DMS79 treated with DMSO at 0.1 percent for 48 hours (cell line): ENCODE results near the gene TGFBR1.

Experiments
- DNase-seq: peaks from one replicate; lab custom pipeline; 2025; lab: John Stamatoyannopoulos, UW

TGFBR1 gene

DNA sequence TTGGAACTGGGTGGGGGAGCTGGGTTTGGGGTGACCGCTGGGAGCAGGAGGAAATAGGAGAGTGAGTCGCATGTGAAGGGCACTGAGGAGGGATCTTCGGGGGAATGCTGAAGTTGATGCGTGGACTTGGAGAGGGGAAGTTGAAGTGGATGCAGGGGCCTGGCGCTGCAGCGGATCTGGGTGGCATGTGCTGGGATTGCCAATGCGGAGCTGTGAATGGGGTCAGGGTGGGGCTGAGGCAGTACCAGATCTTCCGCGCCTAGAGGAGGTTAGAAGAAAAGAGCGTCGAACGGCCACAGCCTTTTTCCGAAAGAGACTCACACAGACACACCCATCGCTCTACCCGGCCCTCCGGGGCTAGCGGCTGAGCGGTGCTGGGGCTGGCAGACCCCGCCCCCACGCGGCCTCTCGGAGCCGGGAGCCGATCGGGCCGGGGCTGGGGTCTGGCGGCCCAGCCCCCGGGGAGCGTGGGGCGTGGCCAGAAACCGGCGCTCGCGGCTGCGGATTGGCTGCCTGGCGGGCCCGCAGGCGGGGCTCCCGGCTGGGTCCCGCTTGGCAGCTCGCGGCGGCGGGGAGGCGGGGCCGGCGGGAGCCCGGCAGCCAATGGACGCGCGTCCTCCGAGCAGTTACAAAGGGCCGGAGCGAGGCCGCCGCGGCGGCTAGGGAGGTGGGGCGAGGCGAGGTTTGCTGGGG, at the start of gene TGFBR1:
Gene TGFBR1 (plus strand): TSS at position 655 of the 693 bp plus-strand sequence. CDS start 93 bp downstream, outside the sequence.
- DNase-seq = peak; percentile 54

DNA sequence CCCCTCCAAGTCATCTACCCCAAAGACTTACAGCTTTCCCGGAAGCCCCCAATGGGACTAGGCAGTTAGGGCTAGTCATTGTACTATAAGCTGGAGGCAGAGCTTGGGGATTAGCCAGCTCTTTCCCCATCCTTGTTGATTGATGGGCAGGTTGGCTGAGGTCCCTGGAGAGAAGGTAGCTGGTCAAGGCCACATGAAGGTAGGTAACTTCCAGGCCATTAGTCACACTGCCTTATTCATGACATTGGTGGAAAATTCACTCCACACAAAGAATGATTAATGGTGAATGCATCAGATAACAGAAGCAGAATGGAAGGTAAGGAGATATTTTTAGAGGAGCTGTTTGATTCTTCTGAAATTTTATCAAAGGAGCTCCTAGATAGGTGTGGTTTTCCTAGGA, 49.5 kb upstream of the TGFBR1 start:
- DNase-seq = no peak

- DNase-seq = no peak
Measured at GRCh38 chr9:99056186-99056585, 48.7 kb upstream of the TGFBR1 start.

DNA sequence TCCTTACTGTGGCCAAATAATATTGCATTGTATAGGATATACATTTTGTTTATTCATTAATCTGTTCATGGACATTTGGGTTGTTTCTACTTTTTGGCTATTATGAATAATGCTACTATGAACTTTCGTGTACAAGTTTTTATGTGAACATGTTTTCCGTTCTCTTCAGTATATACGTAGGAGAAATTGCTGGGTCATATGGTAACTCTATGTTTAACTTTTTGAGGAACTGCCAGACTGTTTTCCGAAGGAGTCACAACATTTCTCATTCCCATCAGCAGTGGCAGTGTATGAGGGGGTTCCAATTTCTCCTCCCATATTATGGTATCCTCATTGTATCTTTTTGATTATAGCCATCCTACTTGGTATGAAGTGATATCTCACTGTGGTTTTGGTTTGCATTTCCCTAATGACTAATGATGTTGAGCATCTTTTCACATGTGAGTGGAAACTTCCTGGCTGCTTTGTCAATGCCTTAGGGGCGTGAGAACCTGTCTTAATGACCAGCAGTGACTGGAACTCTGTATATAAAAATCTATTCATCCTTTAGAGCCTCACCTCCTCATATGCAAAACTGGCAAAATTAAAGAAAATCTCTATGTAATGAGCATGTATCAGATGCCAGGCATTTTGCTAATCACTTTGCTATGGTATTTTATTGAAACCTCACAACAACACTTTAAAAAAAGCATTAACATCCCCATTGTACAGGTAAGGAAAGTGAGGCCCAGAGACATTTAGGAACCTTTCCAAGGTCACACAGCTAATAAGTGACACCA, 47.8 kb upstream of the TGFBR1 start:
- no peak for DNase-seq

DNA sequence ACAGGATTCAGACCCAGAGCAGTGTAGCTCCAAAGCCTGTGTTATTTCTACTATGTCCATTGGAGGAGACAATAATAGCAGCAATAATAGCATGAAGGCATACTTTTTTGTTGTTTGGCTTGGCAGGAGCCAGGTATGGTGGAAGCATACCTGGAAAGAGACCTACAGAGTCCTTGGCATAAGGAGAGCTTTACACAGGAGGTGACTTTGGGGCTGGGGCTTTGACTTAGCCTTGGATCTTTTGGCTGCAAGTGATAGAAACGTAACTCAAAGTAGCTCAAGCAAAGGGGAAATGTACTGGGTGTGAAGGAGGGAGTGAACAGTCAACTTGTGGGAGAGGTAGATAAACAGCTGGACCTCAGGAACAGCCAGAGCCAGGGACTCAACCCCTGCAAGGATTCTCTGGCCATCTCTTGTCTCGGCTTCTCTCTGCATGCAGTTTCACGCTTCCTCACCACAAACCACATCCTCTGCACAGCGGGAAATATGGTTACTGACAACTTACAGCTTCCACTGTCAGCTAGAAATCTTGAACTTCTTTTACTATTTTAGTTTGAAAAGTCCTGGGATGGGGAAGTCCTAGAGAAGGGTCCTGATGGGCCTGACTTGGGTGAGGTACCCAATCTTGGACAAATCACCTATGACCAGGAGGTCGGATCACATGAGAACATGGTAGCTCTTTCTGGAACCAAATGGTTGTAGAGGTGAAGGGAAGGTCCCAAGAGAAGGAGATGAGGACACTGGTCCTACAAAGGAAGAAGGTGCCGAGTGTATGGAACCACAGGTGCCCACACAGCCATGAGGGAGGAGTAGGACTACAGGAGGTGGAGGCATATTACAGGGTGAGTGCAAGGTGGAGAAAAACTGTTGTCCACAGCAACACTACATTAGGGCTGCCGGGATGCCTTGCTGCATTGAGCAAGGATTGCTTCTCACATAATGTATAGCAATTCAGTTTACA, 47.0 kb upstream of the TGFBR1 start:
- no peak for DNase-seq

DNA sequence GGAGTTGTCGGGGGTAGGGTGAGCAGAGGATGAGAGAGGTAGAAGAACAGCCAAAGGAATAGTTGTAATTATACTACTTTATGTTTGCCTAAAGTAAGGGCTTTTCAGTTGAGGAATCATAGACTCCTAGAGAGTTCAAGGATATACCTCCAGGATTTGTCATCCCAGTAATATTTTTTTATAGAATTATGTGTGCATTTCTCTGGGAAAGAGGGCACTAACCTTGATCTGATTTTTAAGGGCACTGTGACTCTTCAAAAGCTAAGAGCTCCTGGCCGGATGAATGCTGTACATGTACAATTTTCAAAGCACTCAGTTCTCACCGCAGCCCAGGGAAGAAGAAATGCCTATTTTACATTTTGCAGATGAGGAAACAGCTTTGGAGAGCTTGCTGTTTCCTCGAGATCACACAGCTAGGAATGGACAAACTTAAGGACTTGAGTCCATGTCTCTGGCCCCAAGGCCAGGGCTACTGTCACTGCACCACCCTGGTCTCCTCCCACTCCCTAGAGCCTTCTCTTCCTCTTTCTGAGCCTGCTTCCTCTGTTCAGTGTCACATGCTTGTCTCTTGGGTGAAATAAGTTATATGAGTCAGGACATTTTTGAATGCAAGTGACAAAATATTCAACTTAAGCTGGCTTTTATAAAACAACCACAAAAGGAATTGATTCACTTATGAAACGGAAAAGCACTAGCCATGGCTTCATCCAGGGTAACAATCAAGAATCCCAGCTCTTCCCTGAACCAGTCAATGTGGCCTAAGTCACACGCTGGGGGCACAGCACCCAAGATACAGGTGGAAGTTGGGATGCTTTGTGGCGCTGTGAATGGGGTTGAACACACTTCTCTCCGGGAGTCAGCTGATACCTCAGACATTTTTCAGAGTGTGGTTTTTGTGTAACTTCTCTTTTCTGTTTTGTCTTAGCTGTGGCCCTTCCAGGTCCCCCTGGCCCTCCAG, 45.7 kb upstream of the TGFBR1 start:
- no peak for DNase-seq

DNA sequence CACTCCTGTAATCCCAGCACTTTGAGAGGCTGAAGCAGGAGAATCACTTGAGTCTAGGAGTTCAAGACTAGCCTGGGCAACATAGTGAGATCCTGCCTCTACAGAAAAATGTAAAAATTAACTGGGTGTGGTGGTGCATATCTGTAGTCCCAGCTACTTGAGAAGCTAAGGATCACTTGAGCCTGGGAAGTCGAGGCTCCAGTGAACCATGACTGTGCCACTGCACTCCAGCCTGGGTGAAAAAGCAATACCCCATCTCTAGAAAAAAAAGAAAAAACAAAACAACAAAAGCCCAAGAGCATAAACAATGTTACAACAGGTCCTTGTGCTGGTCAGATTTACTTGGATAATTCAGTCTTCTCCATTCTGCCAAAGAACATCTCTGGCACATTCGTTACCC, 44.3 kb upstream of the TGFBR1 start:
- DNase-seq = peak; percentile 25

DNA sequence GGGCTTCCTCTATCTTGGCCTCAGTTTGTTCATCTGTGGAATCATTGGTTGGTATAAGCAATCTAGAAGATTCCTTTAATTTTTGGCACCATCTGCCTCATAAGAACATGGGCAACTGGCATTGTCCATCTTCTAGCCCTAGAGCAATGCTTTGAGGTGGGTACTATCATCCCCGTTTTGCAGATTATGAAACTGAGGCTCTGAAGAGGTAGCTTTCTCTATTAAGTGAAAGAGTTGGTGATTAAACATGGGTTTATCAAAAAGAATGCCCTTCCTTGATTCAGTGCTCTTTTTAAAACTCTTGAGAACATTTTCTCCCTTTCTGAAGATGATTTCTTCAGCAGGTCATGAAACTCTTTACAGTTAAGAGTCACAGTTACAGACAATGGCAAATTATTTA, 42.4 kb upstream of the TGFBR1 start:
- no peak for DNase-seq

DNA sequence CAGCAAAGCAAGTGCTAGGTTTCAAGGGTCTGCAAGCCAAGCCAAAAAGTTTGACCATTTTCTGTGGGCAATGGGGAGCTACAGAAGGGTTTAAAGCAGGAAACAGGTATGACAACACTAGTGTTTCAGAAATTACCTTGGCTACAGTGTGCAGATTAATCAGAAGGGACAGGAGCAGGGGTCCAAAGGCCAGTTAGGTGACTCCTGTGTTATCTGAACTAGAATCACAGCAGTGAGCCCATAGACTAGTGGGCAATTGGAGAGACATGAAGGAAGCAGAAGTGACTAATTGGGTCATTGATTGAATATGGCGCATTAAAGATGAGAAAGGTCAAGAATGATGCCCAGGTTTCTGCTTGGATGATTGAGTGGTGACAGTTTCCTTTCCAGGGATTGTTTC, 41.4 kb upstream of the TGFBR1 start:
- DNase-seq = no peak

GRCh38 chr9:99066571-99066970, 38.3 kb upstream of the TGFBR1 start:
- no peak for DNase-seq

- DNase-seq = no peak
Measured at GRCh38 chr9:99069075-99069474, 35.8 kb upstream of the TGFBR1 start.

DNA sequence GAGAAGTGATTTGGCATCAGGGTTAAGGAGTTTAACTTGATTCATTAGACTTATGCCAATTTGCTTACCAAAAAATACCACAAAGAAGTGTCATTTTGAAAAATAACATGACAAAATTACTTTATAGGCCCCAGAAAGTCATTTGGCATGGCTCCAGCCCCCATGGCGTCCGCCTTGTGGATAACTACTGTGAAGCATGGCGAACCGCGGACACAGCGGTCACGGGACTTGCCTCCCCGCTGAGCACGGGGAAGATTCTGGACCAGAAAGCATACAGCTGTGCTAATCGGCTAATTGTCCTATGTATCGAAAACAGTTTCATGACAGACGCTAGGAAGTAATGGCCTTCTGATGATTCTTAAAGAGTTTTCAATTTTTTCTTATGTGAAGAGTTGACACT, 35.4 kb upstream of the TGFBR1 start:
- no peak for DNase-seq

DNA sequence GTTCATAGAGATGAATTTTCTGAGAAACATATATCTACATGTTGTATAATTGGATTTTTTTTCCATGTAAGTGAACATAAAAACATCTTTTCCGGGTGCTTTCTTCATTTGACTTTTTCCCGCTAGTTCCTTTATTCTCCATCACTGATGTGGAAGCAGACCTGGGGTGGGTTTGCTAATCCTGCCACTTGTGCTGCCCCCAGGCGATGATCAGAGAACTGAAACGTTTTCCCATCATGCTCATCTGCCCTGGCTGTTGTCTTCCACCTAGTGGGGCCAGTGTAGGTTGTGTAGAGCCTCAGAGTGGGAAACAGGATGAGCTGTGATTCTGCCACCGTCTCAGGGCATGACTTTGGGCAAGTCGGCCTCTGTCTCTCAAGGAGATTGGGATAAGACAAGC, 34.2 kb upstream of the TGFBR1 start:
- no peak for DNase-seq

- DNase-seq = no peak
Measured at GRCh38 chr9:99071313-99072039, 33.4 kb upstream of the TGFBR1 start.

DNA sequence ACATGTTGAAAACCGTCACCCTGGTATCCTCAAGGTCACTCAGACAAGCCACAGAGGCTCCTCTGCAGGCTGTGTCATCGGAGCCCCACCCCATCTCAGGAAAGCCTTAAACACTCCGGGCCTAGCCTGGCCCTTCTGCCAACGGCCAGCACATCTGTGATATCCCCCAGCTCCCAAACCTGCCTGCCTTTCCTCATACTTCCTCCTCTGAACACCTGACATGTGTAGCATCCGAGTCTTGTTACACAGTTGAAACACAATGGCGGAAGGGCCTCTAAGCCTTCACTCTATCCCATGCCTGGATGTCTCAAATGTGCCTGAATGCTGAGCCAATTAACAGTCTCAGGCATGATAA, 32.9 kb upstream of the TGFBR1 start:
- DNase-seq = no peak

- DNase-seq = no peak
Measured at GRCh38 chr9:99073347-99073746, 31.6 kb upstream of the TGFBR1 start.

DNA sequence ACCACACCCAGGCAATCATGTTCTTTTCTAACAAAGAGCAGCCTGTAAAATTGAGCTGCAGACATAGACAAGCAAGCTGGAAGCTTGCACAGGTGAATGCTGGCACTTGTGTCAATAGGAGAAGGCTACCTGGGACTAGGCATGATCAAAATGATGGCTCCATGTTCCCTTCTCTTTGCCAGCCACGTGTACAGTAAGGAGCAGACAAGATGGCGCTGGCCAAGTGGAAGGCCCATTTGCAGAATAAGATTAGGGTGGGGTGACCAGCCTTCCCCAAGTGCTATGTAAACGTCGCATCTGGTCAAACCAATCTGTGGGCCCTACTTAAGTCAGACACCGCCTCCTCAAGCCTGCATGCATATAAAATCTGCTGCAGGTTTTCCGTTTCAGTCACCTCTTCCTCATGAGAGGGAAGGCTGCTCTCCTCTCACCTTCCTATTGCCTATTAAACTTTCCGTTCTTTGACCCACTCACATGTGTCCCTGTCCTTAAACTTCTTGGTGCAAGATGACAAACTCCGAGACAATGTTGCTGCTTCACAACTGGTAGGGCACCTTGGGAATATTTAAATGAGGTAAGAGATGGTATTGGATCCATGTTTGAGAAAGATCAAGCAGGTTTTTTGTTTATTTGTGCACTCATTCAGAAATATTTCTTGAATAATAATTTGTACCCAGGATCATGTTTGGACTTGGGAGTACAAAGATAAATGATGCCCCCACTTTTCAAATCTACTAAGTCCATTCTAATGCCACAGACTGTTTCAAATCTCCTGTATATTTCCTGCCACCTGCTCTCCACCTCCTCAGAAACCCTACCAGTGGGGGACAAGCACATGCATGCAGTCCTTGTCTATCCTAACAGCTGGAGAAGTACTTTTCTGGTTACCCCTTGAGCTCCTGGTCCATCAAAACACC, 30.7 kb upstream of the TGFBR1 start:
- DNase-seq = no peak

GRCh38 chr9:99074902-99075245, 30.0 kb upstream of the TGFBR1 start:
- DNase-seq = no peak

GRCh38 chr9:99075246-99075912, 29.5 kb upstream of the TGFBR1 start:
- no peak for DNase-seq
